Astrocyte of the cerebellum (primary cell): ENCODE results near the gene SPATA21.
A peak's percentile ranks its signal among the peaks of the same experiment; 100 is the strongest.

Source experiments
- DNase-seq: peaks from one replicate; pipeline ENCODE4 v3.0.0-alpha.2; 2011; ENCODE audit warnings: low read depth
- H3K4me3 ChIP-seq: 2 replicates; pipeline ENCODE4 v1.5.1; 2011; ENCODE audit warnings: mild to moderate bottlenecking, low read depth, low read length, moderate library complexity
- CTCF ChIP-seq: IDR thresholded peaks from 2 replicates; pipeline ENCODE4 v1.5.1; 2012; ENCODE audit warnings: low read length, low read depth, moderate library complexity, mild to moderate bottlenecking; ENCODE audit errors: missing control alignments
- in situ Hi-C: cut with HindIII; loops from 2 replicates; pipeline ENCODE4 v1.10.0; 2017; ENCODE audit warnings: low sequenced_read_pairs

SPATA21 gene

GRCh38 chr1:16405441-16405840, 31.8 kb downstream of the SPATA21 start:
- no peak for DNase-seq
- H3K4me3 ChIP-seq, result no peak overlapping the region
- in situ Hi-C loops, result no loop called here
- TF ChIP-seq CTCF, result no peak

GRCh38 chr1:16402742-16403141, 34.5 kb downstream of the SPATA21 start:
- no peak overlapping the region for H3K4me3 ChIP-seq
- TF ChIP-seq CTCF, result no peak
- no peak for DNase-seq
- in situ Hi-C loops, result no loop called here

GRCh38 chr1:16398371-16398953, 38.8 kb downstream of the SPATA21 start:
- no peak for DNase-seq
- H3K4me3 ChIP-seq, result no peak overlapping the region
- TF ChIP-seq CTCF, result no peak
- in situ Hi-C loops, result no loop called here

- in situ Hi-C loops, result no loop called here
- DNase-seq, result no peak
- H3K4me3 ChIP-seq, result no peak overlapping the region
- no peak for TF ChIP-seq CTCF
Observed at GRCh38 chr1:16397120-16397519, 40.1 kb downstream of the SPATA21 start.

GRCh38 chr1:16396591-16396990, 40.6 kb downstream of the SPATA21 start:
- DNase-seq, result peak; percentile 59

GRCh38 chr1:16394977-16395376, 42.2 kb downstream of the SPATA21 start:
- H3K4me3 ChIP-seq, result no peak overlapping the region
- DNase-seq, result no peak
- TF ChIP-seq CTCF, result no peak
- in situ Hi-C loops, result no loop called here

More at GRCh38 chr1:16396591-16396990, 40.6 kb downstream of the SPATA21 start:
- H3K4me3 ChIP-seq, result no peak overlapping the region
- no peak for TF ChIP-seq CTCF
- in situ Hi-C loops, result no loop called here
